Esophagus muscularis mucosa (tissue), 4 donors: ENCODE data around the gene PDSS1. TPM values are rescaled to one million over a fixed set of nuclear protein-coding genes. Genes with fewer than 3 reads are reported as not detected.

ENCODE experiments used
- DNase-seq: peaks from one replicate; pipeline ENCODE4 v3.0.0-alpha.2; 2017; ENCODE audit errors: extremely low spot score
- H3K27ac ChIP-seq, 4 donors: fragments of 200-600 bp; sonication (generic); replicated peaks in 1 of 4; 1 replicate in 3 of 4; 2 replicates in 1 of 4; pipeline ENCODE4 v1.5.1; 2016 to 2019; ENCODE audit warnings: mild to moderate bottlenecking in 1 of 4
- H3K27me3 ChIP-seq, 4 donors: fragments of 200-600 bp; sonication (generic); one replicate each; pipeline versions ENCODE4 v1.5.1 to v1.6.0; 2016 to 2019
- H3K36me3 ChIP-seq, 4 donors: fragments of 200-600 bp; sonication (generic); one replicate each; pipeline ENCODE4 v1.5.1; 2016 to 2019
- H3K4me1 ChIP-seq, 4 donors: fragments of 200-600 bp; sonication (generic); one replicate each; pipeline ENCODE4 v1.5.1; 2016 to 2019
- H3K4me3 ChIP-seq, 4 donors: fragments of 200-600 bp; sonication (generic); 1 replicate in 2 of 4; 2 replicates in 2 of 4; pipeline ENCODE4 v1.5.1; 2016 to 2019; ENCODE audit warnings: mild to moderate bottlenecking in 4 of 4, moderate library complexity in 1 of 4
- H3K9me3 ChIP-seq, 4 donors: fragments of 200-600 bp; sonication (generic); 1 replicate in 3 of 4; 2 replicates in 1 of 4; pipeline ENCODE4 v1.5.1; 2016 to 2019
- CTCF ChIP-seq, 3 experiments: fragments of 200-600 bp in 2 of 3; fragments of 450-650 bp in 1 of 3; sonication (generic) in 2 of 3; IDR thresholded peaks; one replicate each; pipeline ENCODE4 v1.5.1; 2017 to 2019; ENCODE audit warnings: antibody characterized with exemption in 3 of 3, mild to moderate bottlenecking in 2 of 3, moderate library complexity in 1 of 3
- EP300 ChIP-seq: sonication (generic); formaldehyde crosslinking; IDR thresholded peaks from one replicate; pipeline ENCODE4 v1.6.1; 2017; ENCODE audit warnings: antibody characterized with exemption
- POLR2A ChIP-seq: fragments of 450-650 bp; IDR thresholded peaks from one replicate; pipeline ENCODE4 v1.6.1; 2017; ENCODE audit warnings: antibody characterized with exemption, moderate library complexity, mild to moderate bottlenecking, low read depth
- POLR2AphosphoS5 ChIP-seq, 2 donors: sonication (generic); formaldehyde crosslinking; IDR thresholded peaks; one replicate each; pipeline ENCODE4 v1.6.1; 2017; ENCODE audit warnings: antibody characterized with exemption in 2 of 2
- WGBS: methylation state at CpG from one replicate; pipeline ENCODE4 v1.1.5; 2018; 5-methylcytosine and 5-hydroxymethylcytosine counted together
- intact Hi-C: fragments of 100-400 bp; cut with DNase I; formaldehyde crosslinking; loops from one replicate; pipeline ENCODE4 v1.15.1; 2023
- total RNA-seq, 4 donors: library from RNA; depleted of rRNA; stranded (reverse); fragments of >200 nt; gene quantifications; one replicate each; pipeline versions ENCODE4 v1.1.0 to v1.2.1, GENCODE V29; 2016

The PDSS1 gene
- total RNA-seq, 4 donors from 2014 or later = 1.7 to 5.0 (median 3.3) TPM

- Histone ChIP-seq H3K36me3 (peaks cover 0 to 61% (median 48%) of the 10 kb centered on the region in 4 donors), H3K9me3 (no peaks in the 10 kb centered on the region), H3K4me3 (no peak overlapping the region), H3K27me3 (no peaks in the 10 kb centered on the region), H3K4me1 (peaks cover 0 to 3% (median 0%) of the 10 kb centered on the region in 4 donors), H3K27ac (no peak overlapping the region)
- WGBS = 85% methylated on average over 6 of the region's 6 CpGs
- TF ChIP-seq CTCF (IDR thresholded peaks at IDR 0.05) (no peak), EP300 (no peak), POLR2A (no peak)
- DNase-seq = no peak
- intact Hi-C loops = no loop called here
These were observed 41.6 kb downstream of the PDSS1 start for GRCh38 chr10:26739071-26739631.

- no peak for DNase-seq
- Histone ChIP-seq H3K27me3 (no peaks in the 10 kb centered on the region), H3K36me3 (peaks cover under 1 to 63% (median 49%) of the 10 kb centered on the region in 4 donors), H3K4me3 (no peak overlapping the region), H3K4me1 (peaks cover 0 to 3% (median 0%) of the 10 kb centered on the region in 4 donors), H3K27ac (no peak overlapping the region), H3K9me3 (no peaks in the 10 kb centered on the region)
- WGBS = 97% methylated on average over 4 of the region's 4 CpGs
- intact Hi-C loops = no loop called here
- no peak for TF ChIP-seq POLR2AphosphoS5 (IDR thresholded peaks at IDR 0.05)
- no peak for TF ChIP-seq POLR2A
- no peak for TF ChIP-seq CTCF (IDR thresholded peaks at IDR 0.05)
- TF ChIP-seq EP300 = no peak
These were observed 43.9 kb downstream of the PDSS1 start for GRCh38 chr10:26741368-26741767.

GRCh38 chr10:26743091-26743490 is 45.6 kb downstream of the PDSS1 start:
- no peaks in the 10 kb centered on the region for H3K4me1 ChIP-seq
- peaks cover 5 to 69% (median 47%) of the 10 kb centered on the region in 4 donors for H3K36me3 ChIP-seq
- DNase-seq = no peak
- WGBS = 93% methylated on average over 2 of the region's 2 CpGs
- H3K27ac ChIP-seq = no peak overlapping the region
- no peaks in the 10 kb centered on the region for H3K27me3 ChIP-seq
- no peak overlapping the region for H3K4me3 ChIP-seq
- intact Hi-C loops = no loop called here
- no peaks in the 10 kb centered on the region for H3K9me3 ChIP-seq
- TF ChIP-seq EP300 (no peak), POLR2A (no peak), CTCF (IDR thresholded peaks at IDR 0.05) (no peak), POLR2AphosphoS5 (IDR thresholded peaks at IDR 0.05) (no peak)

- no peaks in the 10 kb centered on the region for H3K27me3 ChIP-seq
- H3K4me1 ChIP-seq = no peaks in the 10 kb centered on the region
- no peak overlapping the region for H3K27ac ChIP-seq
- no peaks in the 10 kb centered on the region for H3K9me3 ChIP-seq
- H3K4me3 ChIP-seq = no peak overlapping the region
- DNase-seq = no peak
- peaks cover 5 to 75% (median 48%) of the 10 kb centered on the region in 4 donors for H3K36me3 ChIP-seq
- 74% methylated on average over 1 of the region's 1 CpG for WGBS
- TF ChIP-seq EP300 = no peak
- intact Hi-C loops = no loop called here
These were observed 46.3 kb downstream of the PDSS1 start for GRCh38 chr10:26743841-26744240.

- H3K27ac ChIP-seq = no peak overlapping the region
- H3K36me3 ChIP-seq = peaks cover 10 to 82% (median 53%) of the 10 kb centered on the region in 4 donors
- no peak for DNase-seq
- no peaks in the 10 kb centered on the region for H3K9me3 ChIP-seq
- no peak overlapping the region for H3K4me3 ChIP-seq
- H3K27me3 ChIP-seq = no peaks in the 10 kb centered on the region
- 82% methylated on average over 5 of the region's 5 CpGs for WGBS
- intact Hi-C loops = no loop called here
- no peaks in the 10 kb centered on the region for H3K4me1 ChIP-seq
- no peak for TF ChIP-seq POLR2A
- no peak for TF ChIP-seq CTCF (IDR thresholded peaks at IDR 0.05)
- TF ChIP-seq EP300 = no peak
- no peak for TF ChIP-seq POLR2AphosphoS5 (IDR thresholded peaks at IDR 0.05)
These were observed 48.6 kb downstream of the PDSS1 start for GRCh38 chr10:26746061-26746460.
